ENCODE data around the gene IGSF11. TPM values are rescaled to one million over a fixed set of nuclear protein-coding genes. Genes with fewer than 3 reads are reported as not detected.

IGSF11 gene
- total and polyA plus RNA-seq, 2 of the 4 experiments (the other 2 are of a cell fraction): 0.18 TPM; not detected in 1

DNA sequence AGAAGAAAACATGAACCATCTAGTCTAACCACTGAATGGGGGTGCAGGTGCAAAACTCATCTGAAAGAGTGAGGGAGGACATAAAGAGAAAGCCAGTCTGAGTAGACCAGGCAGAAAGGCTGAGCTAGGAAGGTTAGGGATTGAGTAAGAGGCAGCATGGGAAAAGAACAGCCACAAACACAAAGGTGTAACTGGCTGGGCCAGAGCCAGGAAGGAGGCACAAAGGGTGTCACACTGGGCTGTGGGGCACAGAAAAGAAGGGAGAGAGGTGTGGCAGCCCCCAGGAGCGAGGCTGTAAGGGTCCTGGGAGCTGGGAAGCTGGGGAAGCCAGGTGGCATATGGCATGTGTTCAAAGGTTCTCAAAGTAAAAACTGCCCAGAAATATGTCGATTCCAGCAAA lies 18.7 kb downstream of the IGSF11 start:
- no peak overlapping the region for H3K18ac ChIP-seq (ENCODE audit: low read depth, low read length)
- H3K36me3 ChIP-seq (ENCODE audit: control insufficient read depth, insufficient read depth, low read length): no peaks in the 10 kb centered on the region
- DNase-seq (no peak), ATAC-seq (ENCODE audit: low read depth) (no peak)
- CTCF ChIA-PET: no interaction called here
- no peak overlapping the region for H2BK5ac ChIP-seq (ENCODE audit: low read depth, low read length, poor library complexity, severe bottlenecking)
- H3K4ac ChIP-seq (ENCODE audit: low read depth, low read length): no peak overlapping the region
- intact Hi-C loops (cut with micrococcal nuclease) (no loop called here), dilution Hi-C loops (cut with HindIII; ENCODE audit: low sequenced_read_pairs, unreplicated experiment) (no loop called here), in situ Hi-C loops (cut with MboI; ENCODE audit: low sequenced_read_pairs) (no loop called here)
- no peak overlapping the region for H3K9ac ChIP-seq (ENCODE audit: low read depth, low read length)
- no peak overlapping the region for H2BK15ac ChIP-seq (ENCODE audit: low read depth, low read length)
- no peak overlapping the region for H2AFZ ChIP-seq (replicated peaks; ENCODE audit: low read length, poor library complexity)
- TF ChIP-seq RAD21 (IDR thresholded peaks at IDR 0.05; ENCODE audit: low read length) (no peak), FOS (IDR thresholded peaks at IDR 0.05; ENCODE audit: low read depth, low read length) (no peak), POLR2A (IDR thresholded peaks at IDR 0.05; ENCODE audit: low read depth, low read length) (no peak), RCOR1 (IDR thresholded peaks at IDR 0.05; ENCODE audit: insufficient replicate concordance, low read length) (no peak), NFE2L2 (IDR thresholded peaks at IDR 0.05; ENCODE audit: low read depth, low read length) (no peak), CEBPB (IDR thresholded peaks at IDR 0.05; ENCODE audit: low read depth, low read length) (no peak), CHD1 (IDR thresholded peaks at IDR 0.05; ENCODE audit: low read depth, low read length) (no peak), RFX5 (IDR thresholded peaks at IDR 0.05; ENCODE audit: low read depth, low read length) (no peak), SMC3 (IDR thresholded peaks at IDR 0.05; ENCODE audit: low read depth, low read length) (no peak), MAFK (IDR thresholded peaks at IDR 0.05; ENCODE audit: low read depth, low read length) (no peak), MXI1 (IDR thresholded peaks at IDR 0.05; ENCODE audit: borderline replicate concordance, low read depth, low read length) (no peak), MAZ (IDR thresholded peaks at IDR 0.05; ENCODE audit: borderline replicate concordance, low read depth, low read length) (no peak), BHLHE40 (IDR thresholded peaks at IDR 0.05; ENCODE audit: low read depth, low read length) (no peak)
- TF ChIP-seq, protein P1, sequence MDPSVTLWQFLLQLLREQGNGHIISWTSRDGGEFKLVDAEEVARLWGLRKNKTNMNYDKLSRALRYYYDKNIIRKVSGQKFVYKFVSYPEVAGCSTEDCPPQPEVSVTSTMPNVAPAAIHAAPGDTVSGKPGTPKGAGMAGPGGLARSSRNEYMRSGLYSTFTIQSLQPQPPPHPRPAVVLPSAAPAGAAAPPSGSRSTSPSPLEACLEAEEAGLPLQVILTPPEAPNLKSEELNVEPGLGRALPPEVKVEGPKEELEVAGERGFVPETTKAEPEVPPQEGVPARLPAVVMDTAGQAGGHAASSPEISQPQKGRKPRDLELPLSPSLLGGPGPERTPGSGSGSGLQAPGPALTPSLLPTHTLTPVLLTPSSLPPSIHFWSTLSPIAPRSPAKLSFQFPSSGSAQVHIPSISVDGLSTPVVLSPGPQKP (IDR thresholded peaks at IDR 0.05; ENCODE audit: borderline replicate concordance, low read depth, low read length): no peak
- TF ChIP-seq, protein P2, sequence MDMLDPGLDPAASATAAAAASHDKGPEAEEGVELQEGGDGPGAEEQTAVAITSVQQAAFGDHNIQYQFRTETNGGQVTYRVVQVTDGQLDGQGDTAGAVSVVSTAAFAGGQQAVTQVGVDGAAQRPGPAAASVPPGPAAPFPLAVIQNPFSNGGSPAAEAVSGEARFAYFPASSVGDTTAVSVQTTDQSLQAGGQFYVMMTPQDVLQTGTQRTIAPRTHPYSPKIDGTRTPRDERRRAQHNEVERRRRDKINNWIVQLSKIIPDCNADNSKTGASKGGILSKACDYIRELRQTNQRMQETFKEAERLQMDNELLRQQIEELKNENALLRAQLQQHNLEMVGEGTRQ (IDR thresholded peaks at IDR 0.05; ENCODE audit: low read depth, low read length): no peak
- TF ChIP-seq, protein P3, sequence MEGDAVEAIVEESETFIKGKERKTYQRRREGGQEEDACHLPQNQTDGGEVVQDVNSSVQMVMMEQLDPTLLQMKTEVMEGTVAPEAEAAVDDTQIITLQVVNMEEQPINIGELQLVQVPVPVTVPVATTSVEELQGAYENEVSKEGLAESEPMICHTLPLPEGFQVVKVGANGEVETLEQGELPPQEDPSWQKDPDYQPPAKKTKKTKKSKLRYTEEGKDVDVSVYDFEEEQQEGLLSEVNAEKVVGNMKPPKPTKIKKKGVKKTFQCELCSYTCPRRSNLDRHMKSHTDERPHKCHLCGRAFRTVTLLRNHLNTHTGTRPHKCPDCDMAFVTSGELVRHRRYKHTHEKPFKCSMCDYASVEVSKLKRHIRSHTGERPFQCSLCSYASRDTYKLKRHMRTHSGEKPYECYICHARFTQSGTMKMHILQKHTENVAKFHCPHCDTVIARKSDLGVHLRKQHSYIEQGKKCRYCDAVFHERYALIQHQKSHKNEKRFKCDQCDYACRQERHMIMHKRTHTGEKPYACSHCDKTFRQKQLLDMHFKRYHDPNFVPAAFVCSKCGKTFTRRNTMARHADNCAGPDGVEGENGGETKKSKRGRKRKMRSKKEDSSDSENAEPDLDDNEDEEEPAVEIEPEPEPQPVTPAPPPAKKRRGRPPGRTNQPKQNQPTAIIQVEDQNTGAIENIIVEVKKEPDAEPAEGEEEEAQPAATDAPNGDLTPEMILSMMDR (conservative IDR thresholded peaks at IDR 0.05; ENCODE audit: low read depth, low read length): no peak
- no peak overlapping the region for H4K91ac ChIP-seq (ENCODE audit: insufficient read depth, low read depth, low read length)
- H3K4me2 ChIP-seq (ENCODE audit: low read depth, low read length): no peak overlapping the region
- no peak overlapping the region for H3K23ac ChIP-seq (ENCODE audit: low read depth, low read length)
- no peaks in the 10 kb centered on the region for H3K4me1 ChIP-seq (ENCODE audit: control insufficient read depth, insufficient read depth, low read length)
- no peak overlapping the region for H2BK120ac ChIP-seq (ENCODE audit: low read depth, low read length)
- H3K27me3 ChIP-seq (ENCODE audit: control insufficient read depth, insufficient read depth, low read length): peaks cover 2% of the 10 kb centered on the region; the same call in 1 of the 2 replicates
- H4K20me1 ChIP-seq (ENCODE audit: insufficient read depth, low read length): no peaks in the 10 kb centered on the region
- WGBS, 2 experiments (ENCODE audit: extremely low coverage in 2 of 2, insufficient read length in 1 of 2): no CpG with 5 or more reads among the region's 2 CpGs
- H4K8ac ChIP-seq (ENCODE audit: low read depth in 2 of 2, low read length in 2 of 2): no peak overlapping the region
- H2AK9ac ChIP-seq (replicated peaks; ENCODE audit: low read depth, low read length, poor library complexity): no peak overlapping the region
- H3K56ac ChIP-seq (ENCODE audit: extremely low read depth, insufficient read depth, low read length): no peak overlapping the region
- no TSS peak for BruUV-seq (replicated peaks)
- no peaks in the 10 kb centered on the region; the same call in 1 of the 2 replicates for H3K9me1 ChIP-seq (ENCODE audit: insufficient read depth, low read length)
- H4K5ac ChIP-seq (ENCODE audit: low read depth, low read length): no peak overlapping the region
- no peak overlapping the region for H3K14ac ChIP-seq (replicated peaks; ENCODE audit: low read depth, low read length)
- H3K27ac ChIP-seq (ENCODE audit: insufficient read depth, low read length): no peak overlapping the region
- no peak overlapping the region for H3K4me3 ChIP-seq (ENCODE audit: insufficient read depth, low read depth, low read length)
- no peaks in the 10 kb centered on the region for H3K9me3 ChIP-seq (ENCODE audit: control insufficient read depth, insufficient read depth, low read length)
- POLR2A ChIA-PET (ENCODE audit: unreplicated experiment): no interaction called here
- no peak overlapping the region for H2BK20ac ChIP-seq (ENCODE audit: low read depth, low read length)
- H3K79me1 ChIP-seq (ENCODE audit: low read depth in 1 of 2, low read length in 2 of 2): no peaks in the 10 kb centered on the region
- H2AK5ac ChIP-seq (ENCODE audit: low read depth, low read length): no peak overlapping the region
